HepG2 (cell line): ENCODE measurements around the gene SLC1A4. TPM values are rescaled to one million over a fixed set of nuclear protein-coding genes. Genes with fewer than 3 reads are reported as not detected.

ENCODE experiments used
- ATF1 ChIP-seq: IDR thresholded peaks from 2 replicates; pipeline ENCODE4 v1.6.1; 2016; ENCODE audit warnings: mild to moderate bottlenecking, control low read depth
- ATRX ChIP-seq: sonication (generic); formaldehyde crosslinking; IDR thresholded peaks from 2 replicates; pipeline ENCODE4 v1.4.0; 2020; ENCODE audit warnings: missing genetic modification reagents, borderline replicate concordance
- CBX2 ChIP-seq, 2 experiments: fragments of 200-600 bp in 1 of 2; sonication (generic); formaldehyde crosslinking in 1 of 2; IDR thresholded peaks; 2 replicates each; pipeline versions ENCODE4 v1.7.0 to v1.8.1; 2018 to 2022; ENCODE audit warnings: low read depth in 2 of 2, low read length in 1 of 2, mild to moderate bottlenecking in 1 of 2, missing genetic modification reagents in 1 of 2
- GABPB1 ChIP-seq: IDR thresholded peaks from 2 replicates; pipeline ENCODE4 v1.6.1; 2016; ENCODE audit warnings: mild to moderate bottlenecking, missing genetic modification reagents, moderate library complexity, missing compliant biosample characterization
- GATA4 ChIP-seq: sonication (generic); IDR thresholded peaks from 2 replicates; pipeline ENCODE4 v1.6.1; 2016; ENCODE audit warnings: antibody characterized with exemption, low read depth, borderline replicate concordance
- JDP2 ChIP-seq: sonication (generic); formaldehyde crosslinking; IDR thresholded peaks from 2 replicates; pipeline ENCODE4 v1.8.1; 2022; ENCODE audit warnings: missing genetic modification reagents, borderline replicate concordance
- KMT2A ChIP-seq: sonication (generic); formaldehyde crosslinking; IDR thresholded peaks from 2 replicates; pipeline ENCODE4 v1.4.0; 2020; ENCODE audit warnings: missing genetic modification reagents
- MIXL1 ChIP-seq: IDR thresholded peaks from 2 replicates; pipeline ENCODE4 v1.6.1; 2016
- MXI1 ChIP-seq: IDR thresholded peaks from 3 replicates; pipeline ENCODE4 v1.6.1; 2012; ENCODE audit warnings: low read depth, low read length, inconsistent platforms, borderline replicate concordance
- MZF1 ChIP-seq: sonication (generic); formaldehyde crosslinking; IDR thresholded peaks from 2 replicates; pipeline ENCODE4 v1.8.1; 2023; ENCODE audit warnings: mild to moderate bottlenecking, missing genetic modification reagents, borderline replicate concordance
- NFIB ChIP-seq: sonication (generic); formaldehyde crosslinking; IDR thresholded peaks from 2 replicates; pipeline ENCODE4 v1.9.0; 2021; ENCODE audit warnings: missing genetic modification reagents, mild to moderate bottlenecking, borderline replicate concordance
- NRL ChIP-seq: sonication (generic); formaldehyde crosslinking; IDR thresholded peaks from 2 replicates; pipeline ENCODE4 v1.5.0; 2020; ENCODE audit warnings: missing genetic modification reagents, mild to moderate bottlenecking, moderate library complexity, borderline replicate concordance
- POLR2A ChIP-seq, 2 experiments: IDR thresholded peaks; 2 replicates each; pipeline ENCODE4 v1.6.1; 2011; ENCODE audit warnings: low read depth in 2 of 2, low read length in 2 of 2, mild to moderate bottlenecking in 1 of 2, moderate library complexity in 1 of 2; ENCODE audit not compliant: insufficient read depth in 1 of 2
- SMAD1 ChIP-seq: sonication (generic); formaldehyde crosslinking; IDR thresholded peaks from 2 replicates; pipeline ENCODE4 v1.4.0; 2020; ENCODE audit warnings: missing genetic modification reagents, low read depth, mild to moderate bottlenecking, borderline replicate concordance
- SP2 ChIP-seq: sonication (generic); formaldehyde crosslinking; IDR thresholded peaks from 2 replicates; pipeline ENCODE4 v1.5.1; 2020; ENCODE audit warnings: mild to moderate bottlenecking, missing genetic modification reagents
- SSRP1 ChIP-seq: IDR thresholded peaks from 2 replicates; pipeline ENCODE4 v1.6.1; 2016; ENCODE audit warnings: control low read depth
- TAF1 ChIP-seq: sonication (generic); formaldehyde crosslinking; IDR thresholded peaks from 2 replicates; pipeline ENCODE4 v1.4.0; 2020; ENCODE audit warnings: missing genetic modification reagents
- TFE3 ChIP-seq: IDR thresholded peaks from 2 replicates; pipeline ENCODE4 v1.6.1; 2016
- ZC3H13 ChIP-seq: sonication (generic); formaldehyde crosslinking; IDR thresholded peaks from 2 replicates; pipeline ENCODE4 v1.8.1; 2023; ENCODE audit warnings: mild to moderate bottlenecking, missing genetic modification reagents, moderate library complexity
- ZFY ChIP-seq: sonication (generic); formaldehyde crosslinking; IDR thresholded peaks from 2 replicates; pipeline ENCODE4 v1.4.0; 2020; ENCODE audit warnings: missing genetic modification reagents
- ZMAT3 ChIP-seq: sonication (generic); formaldehyde crosslinking; conservative IDR thresholded peaks from 2 replicates; pipeline ENCODE4 v1.7.0; 2021; ENCODE audit warnings: missing genetic modification reagents
- ZNF205 ChIP-seq: IDR thresholded peaks from 2 replicates; pipeline ENCODE4 v1.6.1; 2018; ENCODE audit warnings: missing biosample characterization, missing genetic modification reagents
- ZNF230 ChIP-seq: sonication (generic); formaldehyde crosslinking; IDR thresholded peaks from 2 replicates; pipeline ENCODE4 v1.4.0; 2020; ENCODE audit warnings: mild to moderate bottlenecking, missing genetic modification reagents
- ZNF547 ChIP-seq: sonication (generic); formaldehyde crosslinking; IDR thresholded peaks from 2 replicates; pipeline ENCODE4 v1.5.1; 2020; ENCODE audit warnings: mild to moderate bottlenecking, missing genetic modification reagents
- ZNF605 ChIP-seq: sonication (generic); formaldehyde crosslinking; IDR thresholded peaks from 2 replicates; pipeline ENCODE4 v1.8.0; 2022; ENCODE audit warnings: mild to moderate bottlenecking, missing genetic modification reagents
- ZNF646 ChIP-seq: sonication (generic); formaldehyde crosslinking; IDR thresholded peaks from 2 replicates; pipeline ENCODE4 v1.9.0; 2021; ENCODE audit warnings: mild to moderate bottlenecking, missing genetic modification reagents
- ZNF788 ChIP-seq: sonication (generic); formaldehyde crosslinking; IDR thresholded peaks from 2 replicates; pipeline ENCODE4 v1.5.0; 2020; ENCODE audit warnings: mild to moderate bottlenecking, missing genetic modification reagents, borderline replicate concordance
- polyA plus RNA-seq, 8 experiments: library from polyadenylated mRNA; depleted of rRNA in 3 of 8; stranded (reverse) in 7 of 8; unstranded in 1 of 8; fragments of >200 nt; fragmentation: Illumina TruSeq in 4 of 8; extraction: Trizol in 4 of 8; gene quantifications; 2 replicates each; pipeline versions ENCODE4 v1.2.1 to v1.2.3, GENCODE V29; 2011 to 2016; ENCODE audit warnings: low read depth in 4 of 8, missing spikeins in 1 of 8, mixed read lengths in 1 of 8; ENCODE audit not compliant: insufficient read depth in 1 of 8
- total RNA-seq, 5 experiments: library from RNA; depleted of rRNA; stranded (reverse); fragments of >200 nt; fragmentation: Illumina TruSeq; extraction: Trizol; gene quantifications; 2 replicates each; pipeline ENCODE4 v1.2.3, GENCODE V29; 2016; ENCODE audit warnings: low read depth in 1 of 5

Gene SLC1A4
- total and polyA plus RNA-seq, 2 of the 13 experiments (the other 11 are each of a cell fraction or from before 2014, with no cell fraction given): 21.0 to 39.6 TPM

GRCh38 chr2:65069439-65069824, 80.2 kb downstream of the SLC1A4 start (continued):
- TF ChIP-seq TAF1 (CRISPR knock-in tag) (no peak), ZMAT3 (CRISPR knock-in tag) (no peak), ZNF205 (CRISPR knock-in tag) (no peak), MXI1 (no peak), ZNF230 (CRISPR knock-in tag) (no peak), KMT2A (CRISPR knock-in tag) (no peak), POLR2A (IDR thresholded peaks at IDR 0.05; ENCODE audit: insufficient read depth in 1 of 2, low read depth in 2 of 2, low read length in 2 of 2) (0 out of 4 replicates have a peak, but pooled peaks of 1 of the 2 experiments have one; percentile 13), ZNF547 (no peak), SSRP1 (0 out of 2 replicates have a peak, but pooled peaks have one; percentile 5), SMAD1 (CRISPR knock-in tag) (no peak), GATA4 (no peak), JDP2 (CRISPR knock-in tag) (no peak), MZF1 (CRISPR knock-in tag) (no peak), ZC3H13 (no peak), CBX2 (IDR thresholded peaks at IDR 0.05; ENCODE audit: low read depth, low read length) (no peak), CBX2 (CRISPR knock-in tag; IDR thresholded peaks at IDR 0.05; ENCODE audit: low read depth) (no peak), ZNF788 (CRISPR knock-in tag) (no peak), SP2 (CRISPR knock-in tag) (no peak), NFIB (CRISPR knock-in tag) (0 out of 2 replicates have a peak, but pooled peaks have one; percentile 38), ATF1 (CRISPR knock-in tag) (no peak), ATRX (no peak), GABPB1 (CRISPR knock-in tag) (no peak), MIXL1 (CRISPR knock-in tag) (no peak), ZNF646 (no peak), TFE3 (CRISPR knock-in tag) (no peak), ZNF605 (0 out of 2 replicates have a peak, but pooled peaks have one; percentile 25), NRL (0 out of 2 replicates have a peak, but pooled peaks have one; percentile 52), ZFY (CRISPR knock-in tag) (no peak)
